ENCODE results near the gene TAF11L3. TPM values are rescaled to one million over a fixed set of nuclear protein-coding genes. Genes with fewer than 3 reads are reported as not detected.
"Not testable (repeated sequence)": the region's sequence is repeated elsewhere in the genome, so short reads cannot be mapped to it uniquely, and the experiment has no call there.

The TAF11L3 gene
- polyA plus RNA-seq, 3 donors = not detected

DNA sequence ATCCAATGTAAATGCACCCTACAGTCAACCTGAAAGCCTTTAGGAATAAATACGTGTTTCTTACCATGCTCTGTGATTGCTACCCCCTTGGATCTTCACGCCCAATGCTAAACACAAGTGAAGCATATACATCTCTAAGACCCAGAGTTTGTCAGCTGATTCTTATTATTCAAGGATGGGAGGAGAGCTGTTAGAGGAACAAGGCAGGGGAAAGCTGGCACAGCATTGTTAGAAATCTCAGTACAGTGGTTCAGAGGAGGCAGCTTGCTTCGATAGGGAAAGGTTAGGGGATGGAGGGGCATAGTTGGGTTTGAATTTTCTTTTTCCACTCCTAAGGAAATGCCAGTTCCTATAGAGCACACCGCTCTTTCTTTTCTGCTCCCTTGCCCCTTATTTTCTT is 36.8 kb upstream of the TAF11L3 start:
- Mint-ChIP-seq H3K4me3 (no peak overlapping the region), H3K4me1 (peaks cover 8% of the 10 kb centered on the region), H3K9me3 (no peaks in the 10 kb centered on the region), H3K27ac (no peak overlapping the region), H3K36me3 (no peaks in the 10 kb centered on the region), H3K27me3 (ENCODE audit: low read depth in 3 of 3) (peaks cover 0 to 5% (median 3%) of the 10 kb centered on the region in 3 donors)
- no peak for DNase-seq
- intact Hi-C loops (cut with micrococcal nuclease) = no loop called here
- no peaks in the 10 kb centered on the region for H3K4me1 ChIP-seq (ENCODE audit: control insufficient read depth in 1 of 2, insufficient read depth in 2 of 2, low read length in 2 of 2)
- WGBS (ENCODE audit: insufficient coverage) = no CpG with 5 or more reads among the region's 4 CpGs
- TF ChIP-seq, protein P1, sequence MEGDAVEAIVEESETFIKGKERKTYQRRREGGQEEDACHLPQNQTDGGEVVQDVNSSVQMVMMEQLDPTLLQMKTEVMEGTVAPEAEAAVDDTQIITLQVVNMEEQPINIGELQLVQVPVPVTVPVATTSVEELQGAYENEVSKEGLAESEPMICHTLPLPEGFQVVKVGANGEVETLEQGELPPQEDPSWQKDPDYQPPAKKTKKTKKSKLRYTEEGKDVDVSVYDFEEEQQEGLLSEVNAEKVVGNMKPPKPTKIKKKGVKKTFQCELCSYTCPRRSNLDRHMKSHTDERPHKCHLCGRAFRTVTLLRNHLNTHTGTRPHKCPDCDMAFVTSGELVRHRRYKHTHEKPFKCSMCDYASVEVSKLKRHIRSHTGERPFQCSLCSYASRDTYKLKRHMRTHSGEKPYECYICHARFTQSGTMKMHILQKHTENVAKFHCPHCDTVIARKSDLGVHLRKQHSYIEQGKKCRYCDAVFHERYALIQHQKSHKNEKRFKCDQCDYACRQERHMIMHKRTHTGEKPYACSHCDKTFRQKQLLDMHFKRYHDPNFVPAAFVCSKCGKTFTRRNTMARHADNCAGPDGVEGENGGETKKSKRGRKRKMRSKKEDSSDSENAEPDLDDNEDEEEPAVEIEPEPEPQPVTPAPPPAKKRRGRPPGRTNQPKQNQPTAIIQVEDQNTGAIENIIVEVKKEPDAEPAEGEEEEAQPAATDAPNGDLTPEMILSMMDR (IDR thresholded peaks at IDR 0.05) = no peak
- no peak overlapping the region for H3K9ac ChIP-seq (ENCODE audit: insufficient read depth, low read length, poor library complexity, severe bottlenecking)
- no peaks in the 10 kb centered on the region for H3K27me3 ChIP-seq (ENCODE audit: control insufficient read depth in 2 of 2, insufficient read depth in 2 of 2, low read length in 2 of 2)
- H3K36me3 ChIP-seq (replicated peaks in 1 of 2; ENCODE audit: control insufficient read depth in 1 of 2, insufficient read depth in 2 of 2, low read length in 2 of 2) = no peaks in the 10 kb centered on the region
- H2AFZ ChIP-seq (ENCODE audit: insufficient read depth, low read depth, low read length, poor library complexity, severe bottlenecking) = no peak overlapping the region
- H3K27ac ChIP-seq (ENCODE audit: low read depth in 1 of 2, low read length in 2 of 2) = no peak overlapping the region
- H3K79me2 ChIP-seq (ENCODE audit: insufficient read depth, low read length) = no peaks in the 10 kb centered on the region
- no peak overlapping the region for H3K4me3 ChIP-seq (replicated peaks in 1 of 3; ENCODE audit: low read depth in 2 of 3, low read length in 3 of 3)
- no peaks in the 10 kb centered on the region for H4K20me1 ChIP-seq (ENCODE audit: insufficient read depth, low read length)
- no peaks in the 10 kb centered on the region for H3K9me3 ChIP-seq (replicated peaks in 1 of 2; ENCODE audit: control insufficient read depth in 1 of 2, insufficient read depth in 1 of 2, low read length in 2 of 2)
- H3K4me2 ChIP-seq (replicated peaks; ENCODE audit: extremely low read depth, low read length, poor library complexity, severe bottlenecking) = no peak overlapping the region

DNA sequence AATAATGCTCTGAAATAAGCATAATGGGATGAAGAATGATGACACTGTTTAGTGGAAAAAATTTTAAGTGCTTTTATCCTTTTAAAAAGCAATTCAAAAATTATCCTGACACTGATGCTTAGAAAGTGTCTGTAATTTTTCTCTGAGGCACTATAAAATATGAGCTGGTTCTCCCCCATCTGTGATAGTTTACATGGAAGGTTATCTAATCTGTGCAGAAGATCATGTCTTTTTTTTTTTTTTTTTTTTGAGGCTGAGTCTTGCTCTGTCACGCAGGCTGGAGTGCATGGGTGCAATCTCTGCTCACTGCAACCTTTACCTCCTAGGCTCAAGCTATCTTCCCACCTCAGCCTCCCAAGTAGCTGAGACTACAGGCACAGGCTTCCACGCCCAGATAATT is 35.4 kb upstream of the TAF11L3 start:
- no peak overlapping the region for H2AFZ ChIP-seq (ENCODE audit: insufficient read depth, low read depth, low read length, poor library complexity, severe bottlenecking)
- H3K27me3 ChIP-seq (ENCODE audit: control insufficient read depth in 2 of 2, insufficient read depth in 2 of 2, low read length in 2 of 2) = no peaks in the 10 kb centered on the region
- no peaks in the 10 kb centered on the region for H3K9me3 Mint-ChIP-seq
- no peak overlapping the region for H3K4me3 Mint-ChIP-seq
- H3K9ac ChIP-seq (ENCODE audit: insufficient read depth, low read length, poor library complexity, severe bottlenecking) = no peak overlapping the region
- no peak overlapping the region for H3K4me2 ChIP-seq (replicated peaks; ENCODE audit: extremely low read depth, low read length, poor library complexity, severe bottlenecking)
- no peaks in the 10 kb centered on the region for H3K36me3 ChIP-seq (replicated peaks in 1 of 2; ENCODE audit: control insufficient read depth in 1 of 2, insufficient read depth in 2 of 2, low read length in 2 of 2)
- DNase-seq = no peak
- H4K20me1 ChIP-seq (ENCODE audit: insufficient read depth, low read length) = no peaks in the 10 kb centered on the region
- H3K36me3 Mint-ChIP-seq = no peaks in the 10 kb centered on the region
- peaks cover 0 to 3% of the 10 kb centered on the region in 2 donors for H3K4me1 ChIP-seq (ENCODE audit: control insufficient read depth in 1 of 2, insufficient read depth in 2 of 2, low read length in 2 of 2)
- peaks cover 0 to 3% (median 2%) of the 10 kb centered on the region in 3 donors for H3K27me3 Mint-ChIP-seq (ENCODE audit: low read depth in 3 of 3)
- peaks cover 16% of the 10 kb centered on the region for H3K4me1 Mint-ChIP-seq
- no peaks in the 10 kb centered on the region for H3K9me3 ChIP-seq (replicated peaks in 1 of 2; ENCODE audit: control insufficient read depth in 1 of 2, insufficient read depth in 1 of 2, low read length in 2 of 2)
- H3K4me3 ChIP-seq (replicated peaks in 1 of 3; ENCODE audit: low read depth in 2 of 3, low read length in 3 of 3) = no peak overlapping the region
- TF ChIP-seq, protein P1 (IDR thresholded peaks at IDR 0.05) = no peak
- no peaks in the 10 kb centered on the region for H3K79me2 ChIP-seq (ENCODE audit: insufficient read depth, low read length)
- intact Hi-C loops (cut with micrococcal nuclease) = no loop called here
- H3K27ac Mint-ChIP-seq = no peak overlapping the region
- WGBS (ENCODE audit: insufficient coverage) = no CpG with 5 or more reads among the region's 2 CpGs
- no peak overlapping the region for H3K27ac ChIP-seq (ENCODE audit: low read depth in 1 of 2, low read length in 2 of 2)

DNA sequence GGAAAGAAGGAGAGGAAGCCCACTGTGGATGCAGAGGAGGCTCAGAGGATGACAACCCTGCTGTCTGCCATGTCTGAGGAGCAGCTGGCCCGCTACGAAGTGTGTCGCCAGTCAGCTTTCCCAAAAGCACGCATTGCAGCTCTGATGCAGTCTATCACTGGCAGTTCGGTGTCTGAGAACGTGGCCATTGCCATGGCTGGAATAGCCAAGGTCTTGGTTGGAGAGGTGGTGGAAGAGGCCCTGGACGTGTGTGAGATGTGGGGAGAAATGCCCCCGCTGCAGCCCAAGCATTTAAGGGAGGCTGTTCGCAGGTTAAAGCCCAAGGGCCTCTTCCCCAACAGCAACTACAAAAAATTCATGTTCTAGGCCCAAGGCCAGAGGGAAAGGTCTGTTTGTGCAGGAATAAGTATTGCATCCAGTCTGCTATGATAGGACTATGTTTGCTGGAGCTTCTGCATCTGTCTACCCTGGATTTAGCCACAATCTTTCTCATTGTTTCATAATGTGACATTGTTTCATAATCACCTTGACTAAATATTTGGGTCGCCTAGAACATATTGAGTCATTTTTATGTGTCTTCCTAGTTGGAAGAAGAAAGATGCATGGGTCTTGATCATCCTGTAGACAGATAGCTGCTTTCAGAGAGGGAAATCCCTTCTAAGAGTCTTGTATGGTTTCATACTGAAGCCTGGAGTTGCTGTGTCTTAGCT is 31.5 kb upstream of the TAF11L3 start:
- 98% methylated on average over 4 of the region's 10 CpGs for WGBS (ENCODE audit: insufficient coverage)
- H3K27ac ChIP-seq (ENCODE audit: low read depth in 1 of 2, low read length in 2 of 2); H4K20me1 ChIP-seq (ENCODE audit: insufficient read depth, low read length); H3K79me2 ChIP-seq (ENCODE audit: insufficient read depth, low read length); H3K9ac ChIP-seq (ENCODE audit: insufficient read depth, low read length, poor library complexity, severe bottlenecking); H3K9me3 Mint-ChIP-seq; H3K4me3 ChIP-seq (replicated peaks in 1 of 3; ENCODE audit: low read depth in 2 of 3, low read length in 3 of 3); intact Hi-C loops (cut with micrococcal nuclease); H3K27ac Mint-ChIP-seq; H3K4me3 Mint-ChIP-seq; H3K9me3 ChIP-seq (replicated peaks in 1 of 2; ENCODE audit: control insufficient read depth in 1 of 2, insufficient read depth in 1 of 2, low read length in 2 of 2); H3K4me1 ChIP-seq (ENCODE audit: control insufficient read depth in 1 of 2, insufficient read depth in 2 of 2, low read length in 2 of 2); H3K36me3 Mint-ChIP-seq; H2AFZ ChIP-seq (ENCODE audit: insufficient read depth, low read depth, low read length, poor library complexity, severe bottlenecking); H3K27me3 ChIP-seq (ENCODE audit: control insufficient read depth in 2 of 2, insufficient read depth in 2 of 2, low read length in 2 of 2); H3K27me3 Mint-ChIP-seq (ENCODE audit: low read depth in 3 of 3); H3K36me3 ChIP-seq (replicated peaks in 1 of 2; ENCODE audit: control insufficient read depth in 1 of 2, insufficient read depth in 2 of 2, low read length in 2 of 2); H3K4me2 ChIP-seq (replicated peaks; ENCODE audit: extremely low read depth, low read length, poor library complexity, severe bottlenecking): not testable (repeated sequence)
- peak in 1 of 3 donors; percentile 8 for DNase-seq
- H3K4me1 Mint-ChIP-seq = peaks cover 12% of the 10 kb centered on the region
